ENCODE data around the gene FYTTD1.
A peak's percentile ranks its signal among the peaks of the same experiment; 100 is the strongest.

Gene FYTTD1

DNA sequence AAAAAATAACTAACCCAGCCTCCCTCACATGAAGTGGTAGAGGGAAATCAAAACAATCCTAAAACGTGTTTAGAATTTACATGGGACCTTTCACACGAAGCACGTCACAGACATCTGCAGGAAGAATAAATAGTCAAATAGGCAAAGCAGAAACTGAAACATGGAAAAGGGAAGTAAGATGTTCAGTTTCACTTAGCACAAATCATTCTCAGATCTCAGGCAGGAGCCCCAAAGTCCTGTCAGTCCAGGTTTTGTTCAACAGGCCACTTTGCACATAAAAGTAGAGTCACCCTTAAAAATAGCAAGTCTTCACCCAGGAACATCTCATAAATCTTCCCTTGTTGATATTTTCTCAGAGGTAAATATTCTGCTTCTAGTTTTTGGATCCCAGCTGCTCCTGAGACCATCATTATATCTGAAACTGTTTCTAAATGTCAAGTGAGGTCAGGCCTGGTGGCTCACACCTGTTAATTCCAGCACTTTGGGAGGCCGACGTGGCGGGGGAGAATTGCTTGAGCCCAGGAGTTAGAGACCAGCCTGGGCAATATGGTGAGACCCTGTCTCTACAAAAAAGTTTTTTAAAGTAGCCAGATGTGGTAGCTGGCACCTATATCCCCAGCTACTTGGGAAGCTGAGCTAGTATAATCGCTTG, 14.9 kb upstream of the FYTTD1 start:
- Histone ChIP-seq H3K36me3 (replicated peaks) (no peaks in the 10 kb centered on the region), H3K27me3 (replicated peaks) (no peaks in the 10 kb centered on the region), H3K4me3 (ENCODE audit: low read depth, low read length) (no peak overlapping the region), H3K27ac (no peak overlapping the region)
- no peak for DNase-seq
- TF ChIP-seq, protein P1, sequence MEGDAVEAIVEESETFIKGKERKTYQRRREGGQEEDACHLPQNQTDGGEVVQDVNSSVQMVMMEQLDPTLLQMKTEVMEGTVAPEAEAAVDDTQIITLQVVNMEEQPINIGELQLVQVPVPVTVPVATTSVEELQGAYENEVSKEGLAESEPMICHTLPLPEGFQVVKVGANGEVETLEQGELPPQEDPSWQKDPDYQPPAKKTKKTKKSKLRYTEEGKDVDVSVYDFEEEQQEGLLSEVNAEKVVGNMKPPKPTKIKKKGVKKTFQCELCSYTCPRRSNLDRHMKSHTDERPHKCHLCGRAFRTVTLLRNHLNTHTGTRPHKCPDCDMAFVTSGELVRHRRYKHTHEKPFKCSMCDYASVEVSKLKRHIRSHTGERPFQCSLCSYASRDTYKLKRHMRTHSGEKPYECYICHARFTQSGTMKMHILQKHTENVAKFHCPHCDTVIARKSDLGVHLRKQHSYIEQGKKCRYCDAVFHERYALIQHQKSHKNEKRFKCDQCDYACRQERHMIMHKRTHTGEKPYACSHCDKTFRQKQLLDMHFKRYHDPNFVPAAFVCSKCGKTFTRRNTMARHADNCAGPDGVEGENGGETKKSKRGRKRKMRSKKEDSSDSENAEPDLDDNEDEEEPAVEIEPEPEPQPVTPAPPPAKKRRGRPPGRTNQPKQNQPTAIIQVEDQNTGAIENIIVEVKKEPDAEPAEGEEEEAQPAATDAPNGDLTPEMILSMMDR (IDR thresholded peaks at IDR 0.05; ENCODE audit: low read depth, low read length, missing control alignments) = no peak
- in situ Hi-C loops (cut with HindIII; ENCODE audit: low pct_ligation_motif_present, low sequenced_read_pairs) = no loop called here

DNA sequence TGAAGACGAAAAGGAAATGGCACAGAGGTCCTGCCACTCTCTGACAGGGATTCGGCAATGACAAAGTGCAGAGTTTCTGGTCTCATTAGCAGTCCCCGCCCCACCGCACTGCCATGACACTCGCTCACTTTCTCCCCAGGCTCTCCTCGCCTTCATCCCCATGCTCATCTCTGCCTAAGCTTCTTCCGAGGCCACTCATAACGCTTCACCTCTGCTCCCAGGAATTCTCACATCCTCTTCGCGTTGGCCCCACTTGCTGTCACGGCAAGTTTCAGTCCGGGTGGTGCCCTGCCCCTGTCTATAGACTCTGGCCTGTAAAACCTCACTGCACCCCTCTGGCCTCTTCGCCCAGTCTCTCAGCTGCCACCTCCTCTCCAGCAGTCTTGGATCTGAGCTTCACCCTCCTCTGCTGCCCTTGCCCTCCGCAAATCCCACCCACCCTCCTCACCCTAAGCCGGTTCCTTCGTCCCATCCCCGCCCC, 13.6 kb upstream of the FYTTD1 start:
- DNase-seq = no peak
- no peaks in the 10 kb centered on the region for H3K36me3 ChIP-seq (replicated peaks)
- TF ChIP-seq, protein P1 (IDR thresholded peaks at IDR 0.05; ENCODE audit: low read depth, low read length, missing control alignments) = no peak
- no peaks in the 10 kb centered on the region for H3K27me3 ChIP-seq (replicated peaks)
- H3K27ac ChIP-seq = no peak overlapping the region
- in situ Hi-C loops (cut with HindIII; ENCODE audit: low pct_ligation_motif_present, low sequenced_read_pairs) = no loop called here
- H3K4me3 ChIP-seq (ENCODE audit: low read depth, low read length) = peak overlapping the region; percentile 74

DNA sequence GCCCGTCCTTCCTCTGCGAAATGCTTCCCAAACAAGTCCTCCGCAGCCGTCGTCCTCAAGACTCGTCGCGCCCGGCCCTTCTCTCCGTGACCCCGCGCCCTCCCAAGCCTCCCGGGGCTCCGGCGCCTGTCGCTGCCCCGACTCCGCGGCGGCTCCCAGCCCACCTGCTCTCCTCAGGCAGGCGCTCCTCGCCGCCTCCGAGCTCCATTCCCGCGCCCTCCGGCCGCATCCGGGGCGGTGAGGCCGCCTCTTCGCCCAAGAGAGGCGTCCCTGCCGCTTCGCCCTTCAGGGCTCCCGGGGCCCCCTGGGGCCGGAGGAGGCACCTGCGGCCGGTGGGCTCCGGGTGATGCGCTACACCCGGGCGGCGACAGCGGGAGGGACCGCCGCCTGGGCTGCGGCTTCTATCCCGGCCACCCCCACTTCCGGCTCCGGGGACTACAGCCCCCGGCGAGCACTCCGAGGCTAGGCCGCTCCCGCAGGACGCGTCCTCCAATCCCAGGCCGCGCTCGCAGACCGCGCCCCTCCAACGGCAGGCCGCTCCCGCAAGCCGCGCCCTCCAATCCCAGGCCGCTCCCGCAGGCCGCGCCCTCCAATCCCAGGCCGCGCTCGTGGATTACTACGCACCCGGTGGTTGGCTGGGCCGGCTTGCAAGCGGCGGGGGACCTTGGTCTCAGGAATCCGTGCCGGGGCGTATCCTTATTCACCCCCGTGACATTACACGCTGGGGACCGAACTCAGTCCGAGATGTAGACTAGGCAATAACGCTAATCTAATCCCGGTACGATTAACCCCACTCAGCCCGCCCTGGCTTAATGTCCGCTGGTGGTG, 13.0 kb upstream of the FYTTD1 start, which contains the start of gene RUBCN:
Gene RUBCN (minus strand): TSS at position 414 of the 828 bp plus-strand sequence. CDS start 185 bp downstream, at position 229.
- Histone ChIP-seq H3K36me3 (replicated peaks) (no peaks in the 10 kb centered on the region), H3K27ac (peak within 1 kb of the TSS; percentile 35), H3K4me3 (ENCODE audit: low read depth, low read length) (peak within 1 kb of the TSS; percentile 75), H3K27me3 (replicated peaks) (no peaks in the 10 kb centered on the region)
- TF ChIP-seq, protein P1 (IDR thresholded peaks at IDR 0.05; ENCODE audit: low read depth, low read length, missing control alignments) = no peak
- DNase-seq = peak; percentile 89
- in situ Hi-C loops (cut with HindIII; ENCODE audit: low pct_ligation_motif_present, low sequenced_read_pairs) = no loop called here

DNA sequence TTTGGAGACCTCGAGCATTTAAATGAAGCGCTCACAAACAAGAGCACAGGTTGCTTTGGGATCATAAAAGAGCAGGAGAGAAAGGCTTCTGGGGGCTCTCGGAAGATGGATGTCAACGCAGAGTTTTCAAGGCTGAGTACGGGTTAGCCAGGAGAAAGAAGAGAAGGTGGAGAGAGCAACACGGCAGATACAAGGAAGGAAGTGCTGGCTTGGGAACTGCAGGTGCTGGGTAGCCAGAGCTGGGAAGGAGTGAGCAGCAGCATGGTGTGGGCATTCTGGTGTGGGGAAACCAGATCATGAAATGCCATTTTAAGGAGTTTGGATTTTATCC, 12.4 kb upstream of the FYTTD1 start:
- Histone ChIP-seq H3K27me3 (replicated peaks) (no peaks in the 10 kb centered on the region), H3K27ac (no peak overlapping the region), H3K36me3 (replicated peaks) (no peaks in the 10 kb centered on the region), H3K4me3 (ENCODE audit: low read depth, low read length) (peak overlapping the region; percentile 75)
- in situ Hi-C loops (cut with HindIII; ENCODE audit: low pct_ligation_motif_present, low sequenced_read_pairs) = no loop called here
- no peak for DNase-seq
- TF ChIP-seq, protein P1 (IDR thresholded peaks at IDR 0.05; ENCODE audit: low read depth, low read length, missing control alignments) = no peak

DNA sequence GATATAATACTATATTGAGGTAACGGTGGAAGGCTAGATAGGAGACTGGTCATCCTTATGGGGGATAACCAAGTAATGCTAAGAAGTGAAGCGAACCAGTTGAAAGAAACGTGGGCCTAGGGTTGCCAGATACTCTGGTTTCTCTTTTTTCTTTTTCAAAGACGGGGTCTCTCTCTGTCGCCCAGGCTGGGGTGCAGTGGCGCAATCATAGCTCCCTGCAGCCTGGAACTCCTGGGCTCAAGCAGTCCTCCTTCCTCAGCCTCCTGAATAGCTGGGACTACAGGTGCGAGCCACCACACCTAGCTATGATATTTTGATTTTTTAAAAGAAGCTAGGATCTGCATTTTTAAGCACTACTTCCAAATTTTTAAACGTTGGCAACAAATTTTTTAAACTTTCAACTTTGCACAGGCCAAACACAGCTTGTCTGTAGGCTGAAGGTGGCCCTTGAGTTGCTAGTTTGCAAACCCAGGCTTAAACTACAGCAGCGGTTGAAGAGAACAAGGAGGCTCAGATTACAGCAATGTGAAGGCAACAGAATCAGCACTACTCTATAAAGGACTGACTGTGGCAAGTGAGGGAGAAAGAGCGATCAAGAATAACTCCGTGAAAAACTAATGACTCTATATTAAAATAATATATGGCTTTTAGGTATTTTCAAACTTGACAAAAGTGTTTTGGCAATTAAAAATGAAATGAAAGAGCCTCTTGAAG, 11.8 kb upstream of the FYTTD1 start:
- in situ Hi-C loops (cut with HindIII; ENCODE audit: low pct_ligation_motif_present, low sequenced_read_pairs) = no loop called here
- no peaks in the 10 kb centered on the region for H3K36me3 ChIP-seq (replicated peaks)

More for the DNA sequence above, 11.8 kb upstream of the FYTTD1 start:
- Histone ChIP-seq H3K27me3 (replicated peaks) (no peaks in the 10 kb centered on the region), H3K27ac (no peak overlapping the region), H3K4me3 (ENCODE audit: low read depth, low read length) (peak overlapping the region; percentile 75)
- no peak for DNase-seq
- TF ChIP-seq, protein P1 (IDR thresholded peaks at IDR 0.05; ENCODE audit: low read depth, low read length, missing control alignments) = no peak

All from brain microvascular endothelial cell (primary cell).